IPS-18c (cell line): ENCODE results near the gene SIKE1.
"Not testable (repeated sequence)": the region's sequence is repeated elsewhere in the genome, so short reads cannot be mapped to it uniquely, and the experiment has no call there.

Experiments
- H3K4me3 ChIP-seq: 2 replicates; pipeline ENCODE4 v1.7.0; 2013; ENCODE audit warnings: low read depth, mild to moderate bottlenecking, low read length, moderate library complexity; ENCODE audit not compliant: insufficient read depth
- H3K9me3 ChIP-seq: one replicate; pipeline ENCODE4 v1.6.1; 2013; ENCODE audit warnings: mild to moderate bottlenecking, low read length, moderate library complexity; ENCODE audit not compliant: control insufficient read depth, insufficient read depth

SIKE1 gene

GRCh38 chr1:114757455-114758255 lies 22.8 kb downstream of the SIKE1 start, which contains the start of gene CSDE1:
Gene CSDE1 (minus strand): TSS chr1:114757984. CDS start chr1:114739890, 18,094 bp downstream.
- Histone ChIP-seq H3K9me3 (no peaks in the 10 kb centered on the region), H3K4me3 (peak within 1 kb of the TSS; percentile 100)

GRCh38 chr1:114756949-114757454 lies 23.5 kb downstream of the SIKE1 start:
- peak overlapping the region; percentile 100 for H3K4me3 ChIP-seq
- no peaks in the 10 kb centered on the region for H3K9me3 ChIP-seq

DNA sequence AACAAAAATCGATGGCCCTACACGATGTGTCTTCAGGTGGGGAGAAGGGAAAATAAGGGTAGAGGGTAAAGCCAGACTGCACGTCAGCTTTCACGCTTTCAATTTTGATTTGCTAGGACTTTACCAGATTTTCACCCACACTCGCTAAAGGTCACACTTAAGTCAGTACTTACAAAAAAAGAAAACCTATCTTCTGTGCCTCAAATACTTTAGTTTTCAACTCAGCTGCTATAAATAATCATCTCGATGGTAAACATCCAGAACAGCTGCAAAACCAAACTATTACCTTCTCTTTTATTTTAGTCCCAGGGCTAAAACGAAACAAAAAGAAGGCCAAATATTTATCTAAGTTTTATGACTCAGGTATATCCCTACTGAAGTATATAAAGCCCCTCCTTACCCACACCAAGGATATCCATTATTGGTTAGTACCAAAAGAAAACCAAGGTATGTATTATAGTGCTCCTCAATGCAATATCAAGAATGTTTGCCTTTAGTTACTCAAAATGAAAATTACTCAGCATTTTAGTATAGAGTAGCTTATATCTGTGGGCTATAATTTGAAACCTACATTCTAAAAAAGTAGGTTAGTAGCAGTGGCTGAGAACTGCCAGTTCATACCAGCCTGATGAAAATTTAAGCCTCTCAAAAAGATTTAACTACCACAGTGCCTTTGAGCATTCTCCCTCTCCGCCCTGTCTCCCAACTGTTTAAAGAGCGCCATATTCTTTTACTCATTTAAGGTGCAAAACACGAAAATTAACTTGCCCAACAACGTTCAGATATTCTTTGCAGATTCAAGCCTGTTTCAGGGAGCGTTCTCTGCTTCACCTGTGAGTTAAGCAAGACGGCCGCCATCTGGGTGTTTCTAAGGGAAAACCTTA lies 24.2 kb downstream of the SIKE1 start:
- Histone ChIP-seq H3K4me3 (peak overlapping the region; percentile 100), H3K9me3 (no peaks in the 10 kb centered on the region)

GRCh38 chr1:114755006-114755931 lies 25.2 kb downstream of the SIKE1 start:
- Histone ChIP-seq H3K9me3 (no peaks in the 10 kb centered on the region), H3K4me3 (peak overlapping the region; percentile 22)

DNA sequence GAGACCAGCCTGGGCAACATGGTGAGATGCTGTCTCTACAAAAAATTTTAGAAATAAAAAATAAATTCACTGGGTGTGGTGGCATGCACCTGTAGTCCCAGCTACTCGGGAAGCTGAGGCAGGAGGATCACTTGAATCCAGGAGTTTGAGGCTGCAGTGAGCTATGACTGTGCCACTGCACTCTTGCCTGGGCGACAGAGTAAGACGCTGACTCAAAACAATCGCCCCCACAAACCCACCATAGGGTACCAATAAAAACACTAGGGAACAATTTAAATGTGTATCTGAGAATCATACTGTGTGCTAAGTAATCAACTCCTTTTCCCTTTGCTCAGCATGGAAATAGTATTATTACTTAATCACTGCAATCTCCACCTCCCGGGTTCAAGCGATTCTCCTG lies 26.8 kb downstream of the SIKE1 start:
- H3K4me3 ChIP-seq: not testable (repeated sequence)

GRCh38 chr1:114753143-114753542 lies 27.3 kb downstream of the SIKE1 start:
- H3K4me3 ChIP-seq: no peak overlapping the region
- H3K9me3 ChIP-seq: no peaks in the 10 kb centered on the region

More for the DNA sequence above, 26.8 kb downstream of the SIKE1 start:
- H3K9me3 ChIP-seq: not testable (repeated sequence)

DNA sequence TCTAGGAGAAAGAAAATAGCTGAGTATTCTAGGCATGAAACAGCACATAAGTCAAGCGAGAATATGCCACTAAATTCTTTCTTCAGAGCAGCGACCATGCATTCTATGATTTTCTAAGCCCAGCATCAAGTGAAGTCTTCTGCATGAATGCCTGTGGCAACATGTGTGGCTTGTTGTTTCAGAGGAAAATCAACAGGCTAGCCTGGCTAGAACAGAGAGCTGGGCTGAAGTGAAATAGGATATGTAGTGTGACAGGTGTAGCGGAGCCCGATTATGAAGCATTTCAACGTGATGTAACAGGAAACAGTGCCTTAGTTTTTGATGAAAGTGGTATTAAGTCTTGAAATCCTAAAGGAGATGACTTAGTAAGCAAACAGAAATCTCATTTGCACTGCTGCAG lies 29.7 kb downstream of the SIKE1 start:
- Histone ChIP-seq H3K4me3 (no peak overlapping the region), H3K9me3 (no peaks in the 10 kb centered on the region)

DNA sequence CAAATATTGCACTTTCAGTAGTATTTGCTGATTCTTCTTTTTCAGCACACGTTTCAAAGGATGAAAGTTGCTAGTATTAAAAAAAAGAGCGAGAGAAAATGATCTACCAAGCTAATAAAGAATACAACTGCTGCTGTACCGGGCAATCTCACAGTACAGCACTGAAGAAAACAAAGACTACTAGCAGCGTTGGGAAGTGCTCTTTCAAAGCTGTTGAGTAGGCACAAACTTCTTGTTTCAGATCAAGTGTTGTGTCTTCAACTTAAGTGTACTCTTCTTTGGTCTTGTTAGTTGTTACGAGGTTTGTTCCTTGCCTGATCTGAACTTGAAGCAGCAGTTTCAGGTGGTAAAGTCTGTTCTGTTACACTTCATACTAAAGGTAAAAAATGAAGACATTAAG lies 30.6 kb downstream of the SIKE1 start:
- Histone ChIP-seq H3K9me3 (no peaks in the 10 kb centered on the region), H3K4me3 (no peak overlapping the region)

GRCh38 chr1:114746450-114747121 lies 33.9 kb downstream of the SIKE1 start:
- Histone ChIP-seq H3K9me3 (no peaks in the 10 kb centered on the region), H3K4me3 (no peak overlapping the region)

- H3K4me3 ChIP-seq: no peak overlapping the region
- H3K9me3 ChIP-seq: no peaks in the 10 kb centered on the region
Measured at GRCh38 chr1:114745291-114745690, 35.2 kb downstream of the SIKE1 start.

GRCh38 chr1:114741963-114742746 lies 38.3 kb downstream of the SIKE1 start:
- H3K9me3 ChIP-seq: no peaks in the 10 kb centered on the region
- H3K4me3 ChIP-seq: no peak overlapping the region

- Histone ChIP-seq H3K4me3 (no peak overlapping the region), H3K9me3 (no peaks in the 10 kb centered on the region)
Measured at GRCh38 chr1:114740331-114740730, 40.2 kb downstream of the SIKE1 start.

GRCh38 chr1:114737314-114737849 lies 43.1 kb downstream of the SIKE1 start:
- Histone ChIP-seq H3K4me3 (no peak overlapping the region), H3K9me3 (no peaks in the 10 kb centered on the region)

DNA sequence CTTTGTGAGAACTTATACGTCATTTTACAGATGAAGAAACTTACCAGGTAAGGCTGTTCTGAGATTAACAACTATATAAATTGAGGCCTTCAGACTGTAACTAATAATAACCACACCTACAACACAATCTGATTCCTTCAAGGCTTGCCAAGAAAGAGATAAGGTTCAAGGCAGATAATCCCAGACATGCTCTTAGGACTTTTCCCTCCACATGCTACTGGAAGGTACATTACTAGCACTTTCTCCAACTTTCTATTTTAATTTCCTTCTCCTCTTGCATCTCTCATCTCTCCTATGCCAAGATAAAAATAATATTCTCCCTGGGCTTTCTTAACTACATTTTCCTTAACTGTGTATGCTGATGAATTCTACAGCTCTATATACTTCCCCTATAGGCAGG lies 45.0 kb downstream of the SIKE1 start:
- Histone ChIP-seq H3K9me3 (no peaks in the 10 kb centered on the region), H3K4me3 (no peak overlapping the region)

- Histone ChIP-seq H3K4me3 (no peak overlapping the region), H3K9me3 (no peaks in the 10 kb centered on the region)
Measured at GRCh38 chr1:114729782-114730181, 50.7 kb downstream of the SIKE1 start.
